ENCODE data around the gene NDUFB3.
A peak's percentile ranks its signal among the peaks of the same experiment; 100 is the strongest.
"Not testable (repeated sequence)": the region's sequence is repeated elsewhere in the genome, so short reads cannot be mapped to it uniquely, and the experiment has no call there.

Gene NDUFB3

GRCh38 chr2:201071479-201072200 is at the start of gene NDUFB3, which contains the start of gene HYCC2:
Gene NDUFB3 (plus strand): TSS chr2:201072001. CDS start chr2:201078883, 6,882 bp downstream.
Gene HYCC2 (minus strand): TSS chr2:201071671. CDS start chr2:201024009, 47,662 bp downstream.
- DNase-seq = peak; percentile 48 to 95 (median 88)

- no peak for DNase-seq
These were observed 47.3 kb upstream of the NDUFB3 start for GRCh38 chr2:201024518-201024917.

- not testable (repeated sequence) for DNase-seq
These were observed 37.4 kb upstream of the NDUFB3 start for GRCh38 chr2:201034355-201034754.

- DNase-seq = not testable (repeated sequence)
These were observed 33.4 kb upstream of the NDUFB3 start for GRCh38 chr2:201038361-201038760.

GRCh38 chr2:201038855-201039254 is 32.9 kb upstream of the NDUFB3 start:
- no peak for DNase-seq

GRCh38 chr2:201040867-201041628 is 30.8 kb upstream of the NDUFB3 start:
- DNase-seq = no peak

- DNase-seq = not testable (repeated sequence)
These were observed 29.4 kb upstream of the NDUFB3 start for GRCh38 chr2:201042451-201042850.

GRCh38 chr2:201043050-201043449 is 28.8 kb upstream of the NDUFB3 start:
- not testable (repeated sequence) for DNase-seq

GRCh38 chr2:201046881-201047280 is 24.9 kb upstream of the NDUFB3 start:
- DNase-seq = no peak

- DNase-seq = no peak
These were observed 22.3 kb upstream of the NDUFB3 start for GRCh38 chr2:201049455-201049854.

GRCh38 chr2:201057087-201057521 is 14.7 kb upstream of the NDUFB3 start:
- peak in 2 of 58 donors; percentile 4 to 28 for DNase-seq

- no peak for DNase-seq
These were observed 14.0 kb upstream of the NDUFB3 start for GRCh38 chr2:201057715-201058248.

GRCh38 chr2:201058914-201059313 is 12.9 kb upstream of the NDUFB3 start:
- DNase-seq = no peak

- no peak for DNase-seq
These were observed 11.6 kb upstream of the NDUFB3 start for GRCh38 chr2:201059961-201060755.

GRCh38 chr2:201063516-201063915 is 8.3 kb upstream of the NDUFB3 start:
- not testable (repeated sequence) for DNase-seq

- DNase-seq = no peak
These were observed 6.9 kb upstream of the NDUFB3 start for GRCh38 chr2:201064797-201065329.

GRCh38 chr2:201070948-201071478 is 788 bp upstream of the NDUFB3 start:
- peak in 3 of 58 donors; percentile 10 to 60 (median 21) for DNase-seq

GRCh38 chr2:201072201-201072530 is 365 bp downstream of the NDUFB3 start:
- DNase-seq = no peak

- no peak for DNase-seq
These were observed 1.3 kb downstream of the NDUFB3 start for GRCh38 chr2:201073071-201073470.

- DNase-seq = no peak
These were observed 3.2 kb downstream of the NDUFB3 start for GRCh38 chr2:201074996-201075395.

- DNase-seq = no peak
These were observed 13.1 kb downstream of the NDUFB3 start for GRCh38 chr2:201084863-201085262.

Measured in anterior cingulate cortex (tissue), 58 donors.